Heart left ventricle (tissue), 13 donors: Measurements from ENCODE around the gene C11orf87.

Source experiments
- POLR2A ChIP-seq, 2 donors: fragments of 450-650 bp; IDR thresholded peaks; one replicate each; pipeline ENCODE4 v1.6.1; 2017; ENCODE audit warnings: antibody characterized with exemption in 2 of 2, mild to moderate bottlenecking in 2 of 2, moderate library complexity in 2 of 2
- TF ChIP-seq, protein P1 (sequence below), 12 donors: fragments of 200-600 bp; sonication (generic) in 4 of 12; IDR thresholded peaks; one replicate each; pipeline versions ENCODE4 v1.5.0 to v1.8.0; 2018 to 2022; ENCODE audit warnings: antibody characterized with exemption in 12 of 12, mild to moderate bottlenecking in 5 of 12
- donor health status: ischemic (EF 13 %, LVEDD 7.1; RV severe dilation, severe dysfunction).
- donor health status: DM: no; HTN: yes; CAD: no.
- donor health status: DM: no; HTN: no; CAD: no.
- donor health status: ischemic (EF 25% LVEDD 6.9; RV normal size, moderate dysfunction).
- donor health status: ischemic (EF 25% LVEDD 5.7; RV mildly dilated, moderate dysfunction).
- donor health status: ischemic (EF 35%, LVEDD 5.7; RV mildly dilated, moderate dysfunction).
- donor health status: nonischemic (EF 11% LVEDD 7.7; RV severe dilation, severe dysfunction).
- donor health status: DM: yes; HTN: yes; CAD: no.
- donor health status: PGD.
- donor health status: ischemic (EF 29% LVEDD 5.4; RV normal size, mild dysfunction).
- donor health status: nonischemic (EF 23%, LVEDD 6.1; RV moderate dilation, normal function).

DNA sequence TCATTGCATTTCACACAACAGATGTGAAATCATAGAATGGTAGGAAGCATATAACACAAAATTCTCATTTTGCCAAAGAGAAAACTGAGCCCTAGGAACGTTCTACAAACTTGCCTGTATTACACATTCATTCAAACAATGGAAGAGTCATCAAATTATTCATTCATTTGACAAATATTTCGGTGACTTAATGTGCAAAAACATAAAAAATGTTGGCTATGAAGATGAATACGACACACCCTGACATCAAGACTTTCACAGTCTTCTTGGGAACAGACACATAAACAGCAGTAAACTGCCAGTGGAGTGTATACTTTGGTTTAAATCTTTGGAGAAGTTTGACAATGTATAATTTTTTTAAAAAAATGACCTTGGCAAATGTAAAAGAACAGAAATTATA is 20.4 kb upstream of the C11orf87 start:
- TF ChIP-seq, protein P1, sequence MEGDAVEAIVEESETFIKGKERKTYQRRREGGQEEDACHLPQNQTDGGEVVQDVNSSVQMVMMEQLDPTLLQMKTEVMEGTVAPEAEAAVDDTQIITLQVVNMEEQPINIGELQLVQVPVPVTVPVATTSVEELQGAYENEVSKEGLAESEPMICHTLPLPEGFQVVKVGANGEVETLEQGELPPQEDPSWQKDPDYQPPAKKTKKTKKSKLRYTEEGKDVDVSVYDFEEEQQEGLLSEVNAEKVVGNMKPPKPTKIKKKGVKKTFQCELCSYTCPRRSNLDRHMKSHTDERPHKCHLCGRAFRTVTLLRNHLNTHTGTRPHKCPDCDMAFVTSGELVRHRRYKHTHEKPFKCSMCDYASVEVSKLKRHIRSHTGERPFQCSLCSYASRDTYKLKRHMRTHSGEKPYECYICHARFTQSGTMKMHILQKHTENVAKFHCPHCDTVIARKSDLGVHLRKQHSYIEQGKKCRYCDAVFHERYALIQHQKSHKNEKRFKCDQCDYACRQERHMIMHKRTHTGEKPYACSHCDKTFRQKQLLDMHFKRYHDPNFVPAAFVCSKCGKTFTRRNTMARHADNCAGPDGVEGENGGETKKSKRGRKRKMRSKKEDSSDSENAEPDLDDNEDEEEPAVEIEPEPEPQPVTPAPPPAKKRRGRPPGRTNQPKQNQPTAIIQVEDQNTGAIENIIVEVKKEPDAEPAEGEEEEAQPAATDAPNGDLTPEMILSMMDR (IDR thresholded peaks at IDR 0.05): no peak
- TF ChIP-seq POLR2A (IDR thresholded peaks at IDR 0.05): no peak
